HepG2 (cell line): ENCODE results near the gene ALCAM. TPM values are rescaled to one million over a fixed set of nuclear protein-coding genes. Genes with fewer than 3 reads are reported as not detected.

ENCODE experiments used
- ATF7-NPFF ChIP-seq: sonication (generic); formaldehyde crosslinking; IDR thresholded peaks from 2 replicates; pipeline ENCODE4 v1.8.1; 2023; ENCODE audit warnings: mild to moderate bottlenecking, low read depth, missing genetic modification reagents, moderate library complexity
- CBFB ChIP-seq: sonication (generic); formaldehyde crosslinking; IDR thresholded peaks from 2 replicates; pipeline ENCODE4 v1.4.0; 2020; ENCODE audit warnings: missing genetic modification reagents
- CEBPG ChIP-seq: IDR thresholded peaks from 2 replicates; pipeline ENCODE4 v1.6.1; 2016
- DPF2 ChIP-seq: sonication (generic); formaldehyde crosslinking; IDR thresholded peaks from 2 replicates; pipeline ENCODE4 v1.4.0; 2020; ENCODE audit warnings: mild to moderate bottlenecking, low read depth, missing genetic modification reagents, borderline replicate concordance
- FLYWCH1 ChIP-seq: sonication (generic); formaldehyde crosslinking; IDR thresholded peaks from 2 replicates; pipeline ENCODE4 v1.8.1; 2023; ENCODE audit warnings: mild to moderate bottlenecking, missing genetic modification reagents
- HNRNPH1 ChIP-seq: fragments of 200-400 bp; formaldehyde crosslinking; optimal IDR thresholded peaks from 2 replicates; pipeline ENCODE3; 2017; ENCODE audit warnings: mild to moderate bottlenecking, low read depth, low read length
- KLF9 ChIP-seq: IDR thresholded peaks from 2 replicates; pipeline ENCODE4 v1.6.1; 2016; ENCODE audit warnings: low read depth
- PCBP1 ChIP-seq: fragments of 200-400 bp; formaldehyde crosslinking; IDR thresholded peaks from 2 replicates; pipeline ENCODE4 v1.6.1; 2017; ENCODE audit warnings: mild to moderate bottlenecking, low read depth, low read length, borderline replicate concordance
- PRPF4 ChIP-seq: fragments of 200-400 bp; formaldehyde crosslinking; IDR thresholded peaks from 2 replicates; pipeline ENCODE4 v1.6.1; 2016; ENCODE audit warnings: low read length, low read depth; ENCODE audit not compliant: poor library complexity, severe bottlenecking
- RXRB ChIP-seq: IDR thresholded peaks from 2 replicates; pipeline ENCODE4 v1.6.1; 2016; ENCODE audit warnings: borderline replicate concordance, missing genetic modification reagents, missing compliant biosample characterization
- SOX13 ChIP-seq, 3 experiments: fragments of 450-650 bp in 1 of 3; sonication (generic) in 1 of 3; formaldehyde crosslinking in 1 of 3; IDR thresholded peaks in 2 of 3; conservative IDR thresholded peaks in 1 of 3; 2 replicates each; pipeline versions ENCODE4 v1.5.0 to v1.6.1; 2016 to 2020; ENCODE audit warnings: antibody characterized with exemption in 1 of 3, mild to moderate bottlenecking in 1 of 3, missing compliant biosample characterization in 1 of 3, missing genetic modification reagents in 1 of 3, moderate library complexity in 1 of 3
- SOX5 ChIP-seq: IDR thresholded peaks from 2 replicates; pipeline ENCODE4 v1.6.1; 2016; ENCODE audit warnings: borderline replicate concordance
- TFAP4 ChIP-seq: sonication (generic); IDR thresholded peaks from 2 replicates; pipeline ENCODE4 v1.6.1; 2016; ENCODE audit warnings: low read depth, borderline replicate concordance
- ZBTB49 ChIP-seq: sonication (generic); formaldehyde crosslinking; IDR thresholded peaks from 2 replicates; pipeline ENCODE4 v1.4.0; 2020; ENCODE audit warnings: missing genetic modification reagents, borderline replicate concordance
- ZFP82 ChIP-seq: sonication (generic); formaldehyde crosslinking; IDR thresholded peaks from 2 replicates; pipeline ENCODE4 v1.5.1; 2020; ENCODE audit warnings: mild to moderate bottlenecking, missing genetic modification reagents, borderline replicate concordance
- ZFYVE20 ChIP-seq: sonication (generic); formaldehyde crosslinking; IDR thresholded peaks from 2 replicates; pipeline ENCODE4 v1.8.0; 2023; ENCODE audit warnings: low read depth, mild to moderate bottlenecking, moderate library complexity, missing genetic modification reagents, borderline replicate concordance
- ZNF33B ChIP-seq: sonication (generic); formaldehyde crosslinking; IDR thresholded peaks from 2 replicates; pipeline ENCODE4 v1.5.1; 2020; ENCODE audit warnings: mild to moderate bottlenecking, missing genetic modification reagents
- ZNF382 ChIP-seq: sonication (generic); formaldehyde crosslinking; IDR thresholded peaks from 2 replicates; pipeline ENCODE4 v1.5.0; 2020; ENCODE audit warnings: missing genetic modification reagents, mild to moderate bottlenecking, borderline replicate concordance
- ZNF652 ChIP-seq: IDR thresholded peaks from 2 replicates; pipeline ENCODE4 v1.6.1; 2016; ENCODE audit warnings: low read depth, borderline replicate concordance
- ZNF75D ChIP-seq: sonication (generic); formaldehyde crosslinking; IDR thresholded peaks from 2 replicates; pipeline ENCODE4 v1.8.1; 2023; ENCODE audit warnings: missing genetic modification reagents, mild to moderate bottlenecking, borderline replicate concordance
- ZNF777 ChIP-seq: sonication (generic); formaldehyde crosslinking; IDR thresholded peaks from 2 replicates; pipeline ENCODE4 v1.4.0; 2020; ENCODE audit warnings: missing genetic modification reagents
- ZSCAN20 ChIP-seq: sonication (generic); formaldehyde crosslinking; IDR thresholded peaks from 2 replicates; pipeline ENCODE4 v1.4.0; 2020; ENCODE audit warnings: missing genetic modification reagents, mild to moderate bottlenecking, borderline replicate concordance
- ZSCAN9 ChIP-seq: IDR thresholded peaks from 2 replicates; pipeline ENCODE4 v1.6.1; 2016; ENCODE audit warnings: borderline replicate concordance
- ZZZ3 ChIP-seq: sonication (generic); formaldehyde crosslinking; IDR thresholded peaks from 2 replicates; pipeline ENCODE4 v1.4.0; 2020; ENCODE audit warnings: missing genetic modification reagents, mild to moderate bottlenecking, borderline replicate concordance
- polyA plus RNA-seq, 8 experiments: library from polyadenylated mRNA; depleted of rRNA in 3 of 8; stranded (reverse) in 7 of 8; unstranded in 1 of 8; fragments of >200 nt; fragmentation: Illumina TruSeq in 4 of 8; extraction: Trizol in 4 of 8; gene quantifications; 2 replicates each; pipeline versions ENCODE4 v1.2.1 to v1.2.3, GENCODE V29; 2011 to 2016; ENCODE audit warnings: low read depth in 4 of 8, missing spikeins in 1 of 8, mixed read lengths in 1 of 8; ENCODE audit not compliant: insufficient read depth in 1 of 8
- total RNA-seq, 5 experiments: library from RNA; depleted of rRNA; stranded (reverse); fragments of >200 nt; fragmentation: Illumina TruSeq; extraction: Trizol; gene quantifications; 2 replicates each; pipeline ENCODE4 v1.2.3, GENCODE V29; 2016; ENCODE audit warnings: low read depth in 1 of 5

The ALCAM gene
- total and polyA plus RNA-seq, 2 of the 13 experiments (the other 11 are each of a cell fraction or from before 2014, with no cell fraction given) = 26.0 to 33.1 TPM

- TF ChIP-seq PCBP1 (no peak), ZNF652 (CRISPR knock-in tag) (peak; percentile 28; the same call in 1 of the 2 replicates), HNRNPH1 (no peak), SOX13 (IDR thresholded peaks at IDR 0.05) (peak; percentile 85), SOX13 (CRISPR knock-in tag; conservative IDR thresholded peaks at IDR 0.05 in 1 of 2, IDR thresholded peaks at IDR 0.05 in 1 of 2) (peak in 1 of 2 experiments; percentile 99; a peak in 2 of 4 replicates), KLF9 (CRISPR knock-in tag) (no peak), ZNF777 (no peak), ZFYVE20 (CRISPR knock-in tag) (no peak), ATF7-NPFF (CRISPR knock-in tag) (no peak), TFAP4 (no peak), SOX5 (CRISPR knock-in tag) (peak; percentile 99), ZSCAN20 (CRISPR knock-in tag) (no peak), DPF2 (CRISPR knock-in tag) (peak; percentile 68; the same call in 1 of the 2 replicates), RXRB (CRISPR knock-in tag) (peak; percentile 77), CEBPG (peak; percentile 96), FLYWCH1 (no peak), CBFB (no peak), ZNF382 (CRISPR knock-in tag) (no peak), PRPF4 (no peak), ZNF33B (no peak), ZFP82 (CRISPR knock-in tag) (no peak), ZZZ3 (no peak), ZSCAN9 (0 out of 2 replicates have a peak, but pooled peaks have one; percentile 50), ZBTB49 (CRISPR knock-in tag) (no peak), ZNF75D (no peak)
Measured at GRCh38 chr3:105387122-105387751, 20.5 kb downstream of the ALCAM start (continued).
